SK-N-SH (cell line): ENCODE data around the gene RAB24. TPM values are rescaled to one million over a fixed set of nuclear protein-coding genes. Genes with fewer than 3 reads are reported as not detected.

ENCODE experiments used
- CTCF ChIA-PET: fragments of 300-600, 350-600 bp; formaldehyde crosslinking; extraction: SDS; loops from one replicate; lab custom pipeline; 2021; lab: Yijun Ruan, JAX
- POLR2A ChIA-PET: fragments of 350-600 bp; sonication (Branson Sonifier 250); formaldehyde crosslinking; extraction: SDS; loops from one replicate; lab custom pipeline; 2020; ENCODE audit warnings: antibody characterized with exemption, inconsistent platforms; lab: Yijun Ruan, JAX
- DNase-seq: peaks from one replicate; pipeline ENCODE4 v3.0.0; 2012
- H2AFZ ChIP-seq: fragments of 200-600 bp; sonication (generic); 2 replicates; pipeline ENCODE4 v1.8.1; 2016; ENCODE audit warnings: antibody characterized with exemption, mild to moderate bottlenecking, low read depth
- H3F3A ChIP-seq: fragments of 200-600 bp; sonication (generic); replicated peaks from 2 replicates; pipeline ENCODE3; 2016; ENCODE audit warnings: antibody characterized with exemption, mild to moderate bottlenecking; ENCODE audit not compliant: insufficient read depth
- H3K27ac ChIP-seq, 2 experiments: fragments of 200-500 bp in 1 of 2; fragments of 200-600 bp in 1 of 2; sonication (Bioruptor generic) in 1 of 2; sonication (generic), shearing (Covaris generic) in 1 of 2; 2 replicates each; pipeline versions ENCODE4 v1.5.1 to v1.6.1; 2014 to 2016; ENCODE audit warnings: low read depth in 2 of 2, inconsistent platforms in 1 of 2, low read length in 1 of 2, mild to moderate bottlenecking in 1 of 2, mixed read lengths in 1 of 2
- H3K27me3 ChIP-seq: fragments of 200-600 bp; sonication (generic), shearing (Covaris generic); 2 replicates; pipeline ENCODE4 v1.6.1; 2016; ENCODE audit warnings: mixed run types; ENCODE audit not compliant: insufficient read depth
- H3K36me3 ChIP-seq, 2 experiments: fragments of 200-500 bp in 1 of 2; fragments of 200-600 bp in 1 of 2; sonication (Bioruptor generic) in 1 of 2; sonication (generic) in 1 of 2; replicated peaks in 1 of 2; 2 replicates each; pipeline versions ENCODE3 to v1.5.1; 2014 to 2016; ENCODE audit warnings: low read length in 1 of 2, mild to moderate bottlenecking in 1 of 2; ENCODE audit not compliant: insufficient read depth in 2 of 2, control insufficient read depth in 1 of 2
- H3K4me1 ChIP-seq, 2 experiments: fragments of 200-500 bp in 1 of 2; fragments of 200-600 bp in 1 of 2; sonication (Bioruptor generic) in 1 of 2; sonication (generic), shearing (Covaris generic) in 1 of 2; 2 replicates each; pipeline versions ENCODE4 v1.5.1 to v1.6.1; 2014 to 2016; ENCODE audit warnings: low read depth in 1 of 2, low read length in 1 of 2, mixed run types in 1 of 2; ENCODE audit not compliant: insufficient read depth in 2 of 2, control insufficient read depth in 1 of 2
- H3K4me2 ChIP-seq: fragments of 200-600 bp; sonication (generic), shearing (Covaris generic); 2 replicates; pipeline ENCODE4 v1.6.1; 2017; ENCODE audit warnings: mixed run types
- H3K4me3 ChIP-seq, 2 experiments: fragments of 200-500 bp in 1 of 2; fragments of 200-600 bp in 1 of 2; sonication (Bioruptor generic) in 1 of 2; sonication (generic), shearing (Covaris generic) in 1 of 2; 2 replicates each; pipeline versions ENCODE4 v1.5.1 to v1.8.1; 2014 to 2016; ENCODE audit warnings: low read depth in 2 of 2, inconsistent platforms in 1 of 2, low read length in 1 of 2, mild to moderate bottlenecking in 1 of 2, mixed read lengths in 1 of 2, moderate library complexity in 1 of 2
- H3K79me2 ChIP-seq: fragments of 200-600 bp; sonication (generic); 2 replicates; pipeline ENCODE4 v1.8.1; 2017; ENCODE audit warnings: mild to moderate bottlenecking; ENCODE audit not compliant: insufficient read depth
- H3K9ac ChIP-seq: fragments of 200-600 bp; sonication (generic); 2 replicates; pipeline ENCODE4 v1.6.1; 2017; ENCODE audit warnings: mixed run types
- H3K9me2 ChIP-seq: fragments of 200-600 bp; sonication (generic); 2 replicates; pipeline ENCODE4 v1.6.1; 2017; ENCODE audit warnings: mixed run types
- H3K9me3 ChIP-seq: fragments of 200-600 bp; sonication (generic); 2 replicates; pipeline ENCODE4 v1.6.1; 2017; ENCODE audit warnings: mixed run types, mild to moderate bottlenecking, moderate library complexity
- H4K20me1 ChIP-seq: fragments of 200-600 bp; sonication (generic); 2 replicates; pipeline ENCODE4 v1.6.1; 2017; ENCODE audit warnings: mild to moderate bottlenecking, mixed run types; ENCODE audit not compliant: insufficient read depth
- CHD2 ChIP-seq: fragments of 150-350 bp; IDR thresholded peaks from 2 replicates; pipeline ENCODE4 v1.6.1; 2018; ENCODE audit warnings: low read length; ENCODE audit not compliant: partially characterized antibody
- EP300 ChIP-seq, 2 experiments: IDR thresholded peaks; 2 replicates each; pipeline versions ENCODE4 v1.4.0 to v1.6.1; 2012; ENCODE audit warnings: borderline replicate concordance in 1 of 2, low read depth in 1 of 2, low read length in 1 of 2
- FOSL2 ChIP-seq: IDR thresholded peaks from 2 replicates; pipeline ENCODE4 v1.4.0; 2012; ENCODE audit warnings: low read depth, mild to moderate bottlenecking, moderate library complexity, borderline replicate concordance
- FOXM1 ChIP-seq: IDR thresholded peaks from 2 replicates; pipeline ENCODE4 v1.4.0; 2012; ENCODE audit warnings: low read depth, mild to moderate bottlenecking
- GATA2 ChIP-seq: sonication (generic); formaldehyde crosslinking; IDR thresholded peaks from 2 replicates; pipeline ENCODE4 v1.5.0; 2020; ENCODE audit warnings: mild to moderate bottlenecking, missing genetic modification reagents
- JUND ChIP-seq: IDR thresholded peaks from 2 replicates; pipeline ENCODE4 v1.4.0; 2012
- MAX ChIP-seq: IDR thresholded peaks from 2 replicates; pipeline ENCODE4 v1.4.0; 2012; ENCODE audit warnings: low read depth
- MXI1 ChIP-seq: IDR thresholded peaks from 2 replicates; pipeline ENCODE4 v1.6.1; 2012; ENCODE audit warnings: mild to moderate bottlenecking, low read depth, low read length, improper control_type of control experiment
- NRF1 ChIP-seq: IDR thresholded peaks from 2 replicates; pipeline ENCODE4 v1.6.1; 2012; ENCODE audit warnings: low read depth, mild to moderate bottlenecking, low read length
- REST ChIP-seq: IDR thresholded peaks from 2 replicates; pipeline ENCODE4 v1.6.1; 2012; ENCODE audit warnings: mild to moderate bottlenecking, low read depth, low read length, moderate library complexity
- RFX5 ChIP-seq: IDR thresholded peaks from 2 replicates; pipeline ENCODE4 v1.6.1; 2012; ENCODE audit warnings: mild to moderate bottlenecking, improper control_type of control experiment, low read length
- RXRA ChIP-seq: IDR thresholded peaks from 2 replicates; pipeline ENCODE4 v1.4.0; 2012; ENCODE audit warnings: low read depth, mild to moderate bottlenecking, borderline replicate concordance
- SIN3A ChIP-seq: IDR thresholded peaks from 2 replicates; pipeline ENCODE4 v1.6.1; 2012; ENCODE audit warnings: low read depth, mild to moderate bottlenecking, low read length, moderate library complexity, borderline replicate concordance
- TCF12 ChIP-seq: IDR thresholded peaks from 2 replicates; pipeline ENCODE4 v1.4.0; 2012
- TEAD4 ChIP-seq: IDR thresholded peaks from 2 replicates; pipeline ENCODE4 v1.4.0; 2012; ENCODE audit warnings: mild to moderate bottlenecking, borderline replicate concordance; ENCODE audit not compliant: insufficient read depth
- YY1 ChIP-seq: IDR thresholded peaks from 2 replicates; pipeline ENCODE4 v1.4.0; 2012; ENCODE audit warnings: low read depth, mild to moderate bottlenecking
- ZBTB33 ChIP-seq: IDR thresholded peaks from 2 replicates; pipeline ENCODE4 v1.4.0; 2012; ENCODE audit warnings: low read depth, borderline replicate concordance
- WGBS: methylation state at CpG from one replicate; pipeline ENCODE4 v1.1.6; 2017; ENCODE audit warnings: low lambda C conversion rate; 5-methylcytosine and 5-hydroxymethylcytosine counted together
- polyA plus RNA-seq, 3 experiments: library from polyadenylated mRNA; depleted of rRNA; stranded (reverse); fragments of >200 nt; gene quantifications; 2 replicates each; pipeline ENCODE4 v1.2.3, GENCODE V29; 2012

RAB24 gene
- polyA plus RNA-seq, 1 of the 3 experiments (the other 2 are of a cell fraction) = 101 TPM

GRCh38 chr5:177310757-177311391 lies 7.4 kb upstream of the RAB24 start:
- H3K4me1 ChIP-seq = peaks cover 4 to 25% of the 10 kb centered on the region in 2 experiments; a peak in 1 of 4 replicates
- H3K4me2 ChIP-seq = peak overlapping the region; percentile 100
- H2AFZ ChIP-seq = no peak overlapping the region
- H3K27ac ChIP-seq = no peak overlapping the region
- no peaks in the 10 kb centered on the region for H3K9me3 ChIP-seq
- POLR2A ChIA-PET = interaction anchor here (1.2 kb wide), 1 partner anchor 115 kb away, joined by 4 read pairs; no protein-coding TSS in a partner anchor
- peaks cover 7 to 16% of the 10 kb centered on the region in 2 experiments for H3K36me3 ChIP-seq
- peaks cover 22% of the 10 kb centered on the region for H4K20me1 ChIP-seq
- H3K9me2 ChIP-seq = no peaks in the 10 kb centered on the region
- H3K27me3 ChIP-seq = no peaks in the 10 kb centered on the region
- CTCF ChIA-PET = interaction anchor here (0.6 to 4.3 kb wide), 23 partner anchors 8 to 653 kb away, joined by 3 to 39 read pairs (median 7); partner anchors contain the start of genes DDX41 and LMAN2
- H3F3A ChIP-seq = peaks cover 18% of the 10 kb centered on the region
- TF ChIP-seq FOXM1 (no peak), CHD2 (no peak), RXRA (no peak), SIN3A (0 out of 2 replicates have a peak, but pooled peaks have one; percentile 47), RFX5 (no peak), MXI1 (no peak), EP300 (IDR thresholded peaks at IDR 0.05; ENCODE audit: borderline replicate concordance in 1 of 2, low read depth in 1 of 2, low read length in 1 of 2) (no peak), FOSL2 (no peak)
- TF ChIP-seq, all 33 proteins: peak for 1
- peaks cover 57% of the 10 kb centered on the region for H3K79me2 ChIP-seq
- DNase-seq = no peak
- peak overlapping the region; percentile 85; the same call in 1 of the 2 replicates for H3K9ac ChIP-seq
- peak overlapping the region; percentile 59 to 84 for H3K4me3 ChIP-seq
- WGBS = 34% methylated on average over 12 of the region's 20 CpGs

- H3K36me3 ChIP-seq = peaks cover 12 to 20% of the 10 kb centered on the region in 2 experiments
- no peak for DNase-seq
- WGBS = 88% methylated on average over 1 of the region's 13 CpGs
- no peak overlapping the region for H2AFZ ChIP-seq
- H4K20me1 ChIP-seq = peaks cover 27% of the 10 kb centered on the region
- CTCF ChIA-PET = interaction anchor here (0.6 to 4.3 kb wide), 38 partner anchors 8 to 653 kb away, joined by 3 to 39 read pairs (median 4); partner anchors contain the start of genes DDX41 and LMAN2
- H3K9me2 ChIP-seq = no peaks in the 10 kb centered on the region
- H3K9me3 ChIP-seq = no peaks in the 10 kb centered on the region
- TF ChIP-seq CHD2 (no peak), YY1 (no peak), JUND (no peak), NRF1 (no peak), MXI1 (no peak), REST (no peak), ZBTB33 (no peak), TEAD4 (no peak), GATA2 (CRISPR knock-in tag) (no peak), MAX (no peak), TCF12 (no peak), RFX5 (no peak)
- TF ChIP-seq, all 33 proteins: peak for 0
- Histone ChIP-seq H3K4me2 (peak overlapping the region; percentile 100), H3K4me3 (peak overlapping the region; percentile 59 to 84; a peak in 2 of 4 replicates), H3K4me1 (peaks cover 4 to 30% of the 10 kb centered on the region in 2 experiments; a peak in 1 of 4 replicates), H3K9ac (no peak overlapping the region), H3K27ac (no peak overlapping the region), H3K27me3 (no peaks in the 10 kb centered on the region), H3F3A (peaks cover 18% of the 10 kb centered on the region), H3K79me2 (peaks cover 62% of the 10 kb centered on the region)
- POLR2A ChIA-PET = interaction anchor here (0.7 to 1.2 kb wide), 2 partner anchors 116 to 197 kb away, joined by 4 read pairs; no protein-coding TSS in a partner anchor
Measured at GRCh38 chr5:177310332-177310731, 6.8 kb upstream of the RAB24 start.
